ENCODE measurements around the gene SGTB.

- TF ChIP-seq CTCF (IDR thresholded peaks at IDR 0.05) (no peak), POLR2A (IDR thresholded peaks at IDR 0.05) (no peak)
Measured at GRCh38 chr5:65651144-65651543, 70.8 kb downstream of the SGTB start.
